ENCODE measurements around the gene LMX1A.

DNA sequence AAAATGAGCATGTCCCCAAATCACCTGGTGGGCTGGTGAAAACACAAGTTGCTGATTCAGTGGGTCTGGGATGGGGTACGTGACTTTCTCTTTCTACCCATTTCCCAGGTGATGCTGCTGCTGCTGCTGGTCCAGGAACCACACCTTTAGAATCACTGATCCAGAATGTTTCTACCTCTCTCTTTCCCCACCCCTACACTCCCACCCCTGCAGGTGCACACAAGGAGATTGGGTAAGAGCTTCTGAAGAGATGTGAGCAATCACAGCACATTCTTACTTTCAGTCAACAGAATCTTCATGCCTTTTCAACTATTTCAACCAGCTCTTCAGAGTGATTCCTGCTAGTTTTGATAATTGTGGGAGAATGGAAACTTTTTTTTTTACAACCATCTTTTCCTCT lies 130.9 kb downstream of the LMX1A start:
- TF ChIP-seq, protein P1, sequence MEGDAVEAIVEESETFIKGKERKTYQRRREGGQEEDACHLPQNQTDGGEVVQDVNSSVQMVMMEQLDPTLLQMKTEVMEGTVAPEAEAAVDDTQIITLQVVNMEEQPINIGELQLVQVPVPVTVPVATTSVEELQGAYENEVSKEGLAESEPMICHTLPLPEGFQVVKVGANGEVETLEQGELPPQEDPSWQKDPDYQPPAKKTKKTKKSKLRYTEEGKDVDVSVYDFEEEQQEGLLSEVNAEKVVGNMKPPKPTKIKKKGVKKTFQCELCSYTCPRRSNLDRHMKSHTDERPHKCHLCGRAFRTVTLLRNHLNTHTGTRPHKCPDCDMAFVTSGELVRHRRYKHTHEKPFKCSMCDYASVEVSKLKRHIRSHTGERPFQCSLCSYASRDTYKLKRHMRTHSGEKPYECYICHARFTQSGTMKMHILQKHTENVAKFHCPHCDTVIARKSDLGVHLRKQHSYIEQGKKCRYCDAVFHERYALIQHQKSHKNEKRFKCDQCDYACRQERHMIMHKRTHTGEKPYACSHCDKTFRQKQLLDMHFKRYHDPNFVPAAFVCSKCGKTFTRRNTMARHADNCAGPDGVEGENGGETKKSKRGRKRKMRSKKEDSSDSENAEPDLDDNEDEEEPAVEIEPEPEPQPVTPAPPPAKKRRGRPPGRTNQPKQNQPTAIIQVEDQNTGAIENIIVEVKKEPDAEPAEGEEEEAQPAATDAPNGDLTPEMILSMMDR (conservative IDR thresholded peaks at IDR 0.05; ENCODE audit: low read depth, low read length): no peak
- TF ChIP-seq EZH2 (IDR thresholded peaks at IDR 0.05; ENCODE audit: borderline replicate concordance, low read depth, low read length, poor library complexity, severe bottlenecking): no peak
